Lung (tissue), 12 donors: Measurements from ENCODE around the gene MTA1. TPM values are rescaled to one million over a fixed set of nuclear protein-coding genes. Genes with fewer than 3 reads are reported as not detected.

Source experiments
- ATAC-seq: fragments of 200-7000 bp; cut with Tn5 transposase; one replicate; pipeline ENCODE4 v1.9.1; 2020; ENCODE audit warnings: moderate number of reproducible peaks; ENCODE audit not compliant: insufficient read depth, low FRiP score
- DNase-seq, 3 donors: peaks; one replicate each; pipeline ENCODE4 v3.0.0-alpha.2; 2013 to 2017
- H3K27ac ChIP-seq, 2 donors: one replicate each; pipeline ENCODE4 v1.5.1; 2013; ENCODE audit warnings: mild to moderate bottlenecking in 2 of 2, moderate library complexity in 2 of 2, control low read depth in 1 of 2, inconsistent platforms in 1 of 2, low read depth in 1 of 2, low read length in 1 of 2
- H3K27me3 ChIP-seq, 3 donors: one replicate each; pipeline ENCODE4 v1.5.1; 2013; ENCODE audit warnings: low read length in 2 of 3; ENCODE audit not compliant: control insufficient read depth in 3 of 3, insufficient read depth in 3 of 3
- H3K36me3 ChIP-seq, 4 donors: one replicate each; pipeline ENCODE4 v1.5.1; 2013; ENCODE audit warnings: low read length in 4 of 4, mild to moderate bottlenecking in 1 of 4, moderate library complexity in 1 of 4; ENCODE audit not compliant: control insufficient read depth in 4 of 4, insufficient read depth in 4 of 4
- H3K4me1 ChIP-seq, 5 donors: one replicate each; pipeline ENCODE4 v1.5.1; 2013; ENCODE audit warnings: low read length in 5 of 5, mild to moderate bottlenecking in 2 of 5, moderate library complexity in 1 of 5; ENCODE audit not compliant: control insufficient read depth in 5 of 5, insufficient read depth in 5 of 5
- H3K4me3 ChIP-seq: one replicate; pipeline ENCODE4 v1.5.1; 2013; ENCODE audit warnings: mild to moderate bottlenecking, control low read depth, moderate library complexity
- H3K9ac ChIP-seq, 2 donors: one replicate each; pipeline ENCODE4 v1.5.1; 2013; ENCODE audit warnings: low read length in 2 of 2, control low read depth in 1 of 2; ENCODE audit not compliant: insufficient read depth in 1 of 2
- H3K9me3 ChIP-seq, 4 donors: one replicate each; pipeline ENCODE4 v1.5.1; 2013; ENCODE audit warnings: low read length in 3 of 4, mild to moderate bottlenecking in 1 of 4, moderate library complexity in 1 of 4; ENCODE audit not compliant: control insufficient read depth in 4 of 4, insufficient read depth in 3 of 4
- CTCF ChIP-seq: IDR thresholded peaks from 2 replicates; pipeline ENCODE4 v1.5.1; 2012; ENCODE audit warnings: mild to moderate bottlenecking; ENCODE audit errors: control extremely low read depth, extremely low read depth
- WGBS, 2 donors: extraction: QIAGEN DNeasy Blood & Tissue Kit; methylation state at CpG; one replicate each; pipeline ENCODE4 v1.1.7; 2013; 5-methylcytosine and 5-hydroxymethylcytosine counted together
- polyA plus RNA-seq, 2 donors: library from polyadenylated mRNA; stranded (reverse); fragments of 200-250 nt; gene quantifications; one replicate each; pipeline ENCODE4 v1.2.1, GENCODE V29; 2013
- total RNA-seq, 2 donors: library from RNA; depleted of rRNA in 1 of 2; stranded (reverse); fragments of >200 nt in 1 of 2; gene quantifications; one replicate each; pipeline ENCODE4 v1.2.1, GENCODE V29; 2014 to 2021
- donor health status: control.
- donor health status: control.
- donor health status: Bipolar disorder and iron deficiency.
- donor health status: healthy.
- donor health status: DM: yes; HTN: yes; CAD: no.

MTA1 gene
- total and polyA plus RNA-seq, 4 donors, result 40.2 to 113 (median 63.6) TPM

GRCh38 chr14:105455086-105455640 is 35.5 kb downstream of the MTA1 start:
- Histone ChIP-seq H3K36me3 (peaks cover 3 to 50% (median 13%) of the 10 kb centered on the region in 4 donors), H3K27me3 (no peaks in the 10 kb centered on the region), H3K9ac (no peak overlapping the region), H3K4me1 (no peaks in the 10 kb centered on the region), H3K9me3 (no peaks in the 10 kb centered on the region), H3K27ac (no peak overlapping the region), H3K4me3 (no peak overlapping the region)
- TF ChIP-seq CTCF, result no peak
- WGBS, 2 donors, result 92 to 95% methylated on average over 22 of the region's 22 CpGs
- ATAC-seq (no peak), DNase-seq (no peak)

GRCh38 chr14:105455766-105456660 is 36.4 kb downstream of the MTA1 start:
- Histone ChIP-seq H3K4me3 (no peak overlapping the region), H3K36me3 (peaks cover 2 to 50% (median 10%) of the 10 kb centered on the region in 4 donors), H3K27me3 (no peaks in the 10 kb centered on the region), H3K9ac (no peak overlapping the region), H3K9me3 (no peaks in the 10 kb centered on the region), H3K27ac (no peak overlapping the region), H3K4me1 (no peaks in the 10 kb centered on the region)
- DNase-seq, result no peak
- TF ChIP-seq CTCF, result no peak
- ATAC-seq, result no peak
- 91 to 93% methylated on average over 22 of the region's 22 CpGs for WGBS, 2 donors

GRCh38 chr14:105456736-105457617 is 37.4 kb downstream of the MTA1 start:
- H3K36me3 ChIP-seq, result peaks cover 2 to 57% (median 12%) of the 10 kb centered on the region in 4 donors
- no peak for ATAC-seq
- no peak overlapping the region for H3K4me3 ChIP-seq
- no peaks in the 10 kb centered on the region for H3K9me3 ChIP-seq
- no peak for TF ChIP-seq CTCF
- H3K27me3 ChIP-seq, result no peaks in the 10 kb centered on the region
- WGBS, 2 donors, result 83 to 86% methylated on average over 22 of the region's 22 CpGs
- H3K9ac ChIP-seq, result no peak overlapping the region
- H3K4me1 ChIP-seq, result no peaks in the 10 kb centered on the region
- no peak overlapping the region for H3K27ac ChIP-seq
- no peak for DNase-seq
